HEK293 (cell line): ENCODE measurements around the gene TSPAN7.

Experiments
- CTCF ChIA-PET: fragments of 350-600 bp; formaldehyde crosslinking; extraction: SDS; loops from one replicate; lab custom pipeline; 2021; ENCODE audit warnings: antibody characterized with exemption; lab: Yijun Ruan, JAX
- POLR2A ChIA-PET: fragments of 300-600 bp; formaldehyde crosslinking; extraction: SDS; loops from one replicate; lab custom pipeline; 2020; ENCODE audit warnings: antibody characterized with exemption, inconsistent platforms; lab: Yijun Ruan, JAX
- H3K27ac ChIP-seq: fragments of 200-500 bp; sonication (Bioruptor generic); 2 replicates; pipeline ENCODE4 v1.5.1; 2014; ENCODE audit warnings: low read depth, low read length, control low read depth, inconsistent platforms; ENCODE audit errors: extremely low read depth
- H3K36me3 ChIP-seq, 2 experiments: fragments of 200-500 bp in 1 of 2; sonication (Bioruptor generic) in 1 of 2; 1 replicate in 1 of 2; 2 replicates in 1 of 2; pipeline ENCODE4 v1.5.1; 2014 to 2017; ENCODE audit warnings: inconsistent platforms in 2 of 2, low read length in 2 of 2; ENCODE audit not compliant: control insufficient read depth in 2 of 2, insufficient read depth in 1 of 2
- H3K4me1 ChIP-seq: fragments of 200-500 bp; sonication (Bioruptor generic); 2 replicates; pipeline ENCODE4 v1.5.1; 2014; ENCODE audit warnings: mild to moderate bottlenecking, low read length, inconsistent platforms; ENCODE audit not compliant: control insufficient read depth, insufficient read depth
- H3K4me3 ChIP-seq: 2 replicates; pipeline ENCODE4 v1.5.1; 2011; ENCODE audit warnings: low read depth, mild to moderate bottlenecking, control low read depth, low read length, moderate library complexity
- H3K9me3 ChIP-seq: fragments of 200-500 bp; sonication (Bioruptor generic); 2 replicates; pipeline ENCODE4 v1.5.1; 2014; ENCODE audit warnings: low read depth, low read length, inconsistent platforms; ENCODE audit not compliant: control insufficient read depth, insufficient read depth
- FEZF1 ChIP-seq: fragments of 450-650 bp; formaldehyde crosslinking; IDR thresholded peaks from 2 replicates; pipeline ENCODE4 v1.5.1; 2016; ENCODE audit warnings: missing biosample characterization, missing genetic modification characterization
- KLF10 ChIP-seq: fragments of 450-650 bp; IDR thresholded peaks from 2 replicates; pipeline ENCODE4 v1.5.1; 2018; ENCODE audit warnings: missing biosample characterization, mild to moderate bottlenecking, missing genetic modification characterization
- KLF8 ChIP-seq: fragments of 450-650 bp; formaldehyde crosslinking; IDR thresholded peaks from 2 replicates; pipeline ENCODE4 v1.5.1; 2016; ENCODE audit warnings: missing biosample characterization, missing genetic modification characterization
- OVOL3 ChIP-seq: fragments of 450-650 bp; formaldehyde crosslinking; IDR thresholded peaks from 2 replicates; pipeline ENCODE4 v1.5.1; 2016; ENCODE audit warnings: missing biosample characterization, missing genetic modification characterization
- SETDB1 ChIP-seq: IDR thresholded peaks from one replicate; pipeline ENCODE4 v1.6.1; 2017; ENCODE audit warnings: mild to moderate bottlenecking, low read length, moderate library complexity, mixed read lengths; ENCODE audit not compliant: insufficient read length
- WT1 ChIP-seq: fragments of 450-650 bp; formaldehyde crosslinking; IDR thresholded peaks from 2 replicates; pipeline ENCODE4 v1.5.1; 2016; ENCODE audit warnings: missing biosample characterization, missing genetic modification characterization
- ZBTB1 ChIP-seq: fragments of 450-650 bp; formaldehyde crosslinking; IDR thresholded peaks from 2 replicates; pipeline ENCODE4 v1.5.1; 2016; ENCODE audit warnings: missing biosample characterization, missing genetic modification characterization
- ZBTB17 ChIP-seq: fragments of 450-650 bp; formaldehyde crosslinking; IDR thresholded peaks from 2 replicates; pipeline ENCODE4 v1.5.1; 2016; ENCODE audit warnings: missing biosample characterization, missing genetic modification characterization
- ZBTB20 ChIP-seq: fragments of 450-650 bp; formaldehyde crosslinking; IDR thresholded peaks from 2 replicates; pipeline ENCODE4 v1.5.1; 2016; ENCODE audit warnings: missing biosample characterization, missing genetic modification characterization
- ZBTB44 ChIP-seq: fragments of 450-650 bp; IDR thresholded peaks from 2 replicates; pipeline ENCODE4 v1.5.1; 2018; ENCODE audit warnings: missing biosample characterization, mild to moderate bottlenecking, missing genetic modification characterization
- ZBTB8A ChIP-seq: fragments of 450-650 bp; formaldehyde crosslinking; IDR thresholded peaks from 2 replicates; pipeline ENCODE4 v1.5.1; 2016; ENCODE audit warnings: missing biosample characterization, missing genetic modification characterization
- ZNF132 ChIP-seq: fragments of 450-650 bp; formaldehyde crosslinking; IDR thresholded peaks from 2 replicates; pipeline ENCODE4 v1.5.1; 2017; ENCODE audit warnings: missing biosample characterization, missing genetic modification characterization, borderline replicate concordance
- ZNF146 ChIP-seq: fragments of 450-650 bp; formaldehyde crosslinking; IDR thresholded peaks from 2 replicates; pipeline ENCODE4 v1.5.1; 2016; ENCODE audit warnings: missing biosample characterization, missing genetic modification characterization
- ZNF214 ChIP-seq: fragments of 450-650 bp; formaldehyde crosslinking; IDR thresholded peaks from 2 replicates; pipeline ENCODE4 v1.5.1; 2017; ENCODE audit warnings: missing biosample characterization, mild to moderate bottlenecking, missing genetic modification characterization, borderline replicate concordance
- ZNF274 ChIP-seq, 2 experiments: fragments of 200-500 bp in 1 of 2; fragments of 450-650 bp in 1 of 2; sonication (Bioruptor generic) in 1 of 2; formaldehyde crosslinking in 1 of 2; IDR thresholded peaks; 2 replicates each; pipeline versions ENCODE4 v1.5.1 to v1.6.1; 2014 to 2016; ENCODE audit warnings: borderline replicate concordance in 1 of 2, inconsistent platforms in 1 of 2, low read length in 1 of 2, missing biosample characterization in 1 of 2, missing genetic modification characterization in 1 of 2
- ZNF324 ChIP-seq: fragments of 450-650 bp; formaldehyde crosslinking; IDR thresholded peaks from 2 replicates; pipeline ENCODE4 v1.5.1; 2016; ENCODE audit warnings: missing biosample characterization, missing genetic modification characterization
- ZNF366 ChIP-seq: fragments of 450-650 bp; formaldehyde crosslinking; conservative IDR thresholded peaks from 2 replicates; pipeline ENCODE4 v1.5.1; 2016; ENCODE audit warnings: missing biosample characterization, missing genetic modification characterization
- ZNF423 ChIP-seq: fragments of 450-650 bp; formaldehyde crosslinking; IDR thresholded peaks from 2 replicates; pipeline ENCODE4 v1.5.1; 2016; ENCODE audit warnings: missing biosample characterization, missing genetic modification characterization
- ZNF488 ChIP-seq: fragments of 450-650 bp; formaldehyde crosslinking; IDR thresholded peaks from 2 replicates; pipeline ENCODE4 v1.5.1; 2016; ENCODE audit warnings: missing biosample characterization, missing genetic modification characterization
- ZNF585B ChIP-seq: fragments of 450-650 bp; formaldehyde crosslinking; IDR thresholded peaks from 2 replicates; pipeline ENCODE4 v1.5.1; 2016; ENCODE audit warnings: missing biosample characterization, missing genetic modification characterization
- ZNF701 ChIP-seq: fragments of 450-650 bp; formaldehyde crosslinking; IDR thresholded peaks from 2 replicates; pipeline ENCODE4 v1.5.1; 2016; ENCODE audit warnings: missing biosample characterization, missing genetic modification characterization
- ZNF837 ChIP-seq: fragments of 450-650 bp; formaldehyde crosslinking; IDR thresholded peaks from 2 replicates; pipeline ENCODE4 v1.5.1; 2016; ENCODE audit warnings: missing biosample characterization, missing genetic modification characterization
- ZSCAN4 ChIP-seq: fragments of 450-650 bp; formaldehyde crosslinking; IDR thresholded peaks from 2 replicates; pipeline ENCODE4 v1.5.1; 2017; ENCODE audit warnings: missing biosample characterization, missing genetic modification characterization
- TF ChIP-seq, protein P1 (sequence below): fragments of 450-650 bp; formaldehyde crosslinking; IDR thresholded peaks from 2 replicates; pipeline ENCODE4 v1.5.1; 2016; ENCODE audit warnings: missing biosample characterization, missing genetic modification characterization
- TF ChIP-seq, protein P2 (sequence below): fragments of 450-650 bp; formaldehyde crosslinking; IDR thresholded peaks from 2 replicates; pipeline ENCODE4 v1.5.1; 2016; ENCODE audit warnings: missing biosample characterization, missing genetic modification characterization

Gene TSPAN7

GRCh38 chrX:38661103-38661441, 99.7 kb downstream of the TSPAN7 start:
- H3K27ac ChIP-seq: no peak overlapping the region
- H3K36me3 ChIP-seq: no peaks in the 10 kb centered on the region
- no peaks in the 10 kb centered on the region for H3K4me1 ChIP-seq
- TF ChIP-seq ZNF274 (IDR thresholded peaks at IDR 0.05; ENCODE audit: low read length): no peak
- no peak for TF ChIP-seq ZNF274 (tag by site-specific recombination; IDR thresholded peaks at IDR 0.05; ENCODE audit: borderline replicate concordance)
- TF ChIP-seq, protein P1, sequence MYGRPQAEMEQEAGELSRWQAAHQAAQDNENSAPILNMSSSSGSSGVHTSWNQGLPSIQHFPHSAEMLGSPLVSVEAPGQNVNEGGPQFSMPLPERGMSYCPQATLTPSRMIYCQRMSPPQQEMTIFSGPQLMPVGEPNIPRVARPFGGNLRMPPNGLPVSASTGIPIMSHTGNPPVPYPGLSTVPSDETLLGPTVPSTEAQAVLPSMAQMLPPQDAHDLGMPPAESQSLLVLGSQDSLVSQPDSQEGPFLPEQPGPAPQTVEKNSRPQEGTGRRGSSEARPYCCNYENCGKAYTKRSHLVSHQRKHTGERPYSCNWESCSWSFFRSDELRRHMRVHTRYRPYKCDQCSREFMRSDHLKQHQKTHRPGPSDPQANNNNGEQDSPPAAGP (tag by site-specific recombination): no peak
- no peak for TF ChIP-seq ZBTB20
- TF ChIP-seq ZNF488 (tag by site-specific recombination): no peak
- TF ChIP-seq, all 188 proteins: peak for 0
- Histone ChIP-seq H3K4me3 (no peak overlapping the region), H3K9me3 (no peaks in the 10 kb centered on the region)
- ChIA-PET CTCF (no interaction called here), POLR2A (interaction anchor here (0.7 kb wide), 1 partner anchor 387 kb away, joined by 3 read pairs; no protein-coding TSS in a partner anchor)

DNA sequence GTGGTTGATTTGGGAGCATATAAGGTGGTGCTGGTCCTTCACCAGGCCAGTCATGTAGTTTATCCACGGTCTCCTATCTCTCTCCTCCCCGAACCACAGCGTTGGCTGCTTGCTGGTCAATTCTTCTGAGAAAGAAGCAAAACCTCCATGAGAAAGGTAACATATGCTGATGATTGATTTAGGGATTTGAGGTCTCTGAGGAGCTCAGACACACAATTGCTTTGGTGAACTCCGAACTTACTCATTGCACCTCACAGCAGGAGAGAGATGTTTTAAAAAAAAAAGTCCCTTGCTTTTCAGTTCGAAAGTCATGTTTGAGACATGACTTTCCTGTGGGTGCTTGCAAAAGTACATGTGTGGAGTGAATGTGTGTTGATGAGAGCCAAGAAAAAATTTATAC, 100.2 kb downstream of the TSPAN7 start:
- no peaks in the 10 kb centered on the region for H3K9me3 ChIP-seq
- POLR2A ChIA-PET: interaction anchor here (0.7 kb wide), 1 partner anchor 387 kb away, joined by 3 read pairs; no protein-coding TSS in a partner anchor
- CTCF ChIA-PET: no interaction called here
- H3K4me1 ChIP-seq: no peaks in the 10 kb centered on the region
- H3K27ac ChIP-seq: no peak overlapping the region
- H3K4me3 ChIP-seq: no peak overlapping the region
- no peaks in the 10 kb centered on the region for H3K36me3 ChIP-seq
- TF ChIP-seq ZNF585B (no peak), FEZF1 (no peak)

GRCh38 chrX:38662640-38663039, 101.3 kb downstream of the TSPAN7 start:
- POLR2A ChIA-PET: no interaction called here
- Histone ChIP-seq H3K27ac (no peak overlapping the region), H3K4me3 (no peak overlapping the region), H3K36me3 (no peaks in the 10 kb centered on the region), H3K9me3 (no peaks in the 10 kb centered on the region), H3K4me1 (no peaks in the 10 kb centered on the region)
- TF ChIP-seq WT1 (no peak), ZSCAN4 (tag by site-specific recombination) (no peak), KLF10 (no peak), ZBTB1 (tag by site-specific recombination) (no peak), ZBTB17 (no peak), ZBTB44 (tag by site-specific recombination) (no peak), OVOL3 (tag by site-specific recombination) (no peak), ZNF837 (tag by site-specific recombination) (no peak), ZNF324 (tag by site-specific recombination) (no peak), ZNF701 (tag by site-specific recombination) (no peak), SETDB1 (no peak), ZNF146 (no peak), KLF8 (no peak), ZNF366 (tag by site-specific recombination) (no peak), ZNF214 (tag by site-specific recombination) (no peak), ZBTB8A (tag by site-specific recombination) (no peak), ZNF423 (no peak), ZNF132 (no peak)
- TF ChIP-seq, protein P2, sequence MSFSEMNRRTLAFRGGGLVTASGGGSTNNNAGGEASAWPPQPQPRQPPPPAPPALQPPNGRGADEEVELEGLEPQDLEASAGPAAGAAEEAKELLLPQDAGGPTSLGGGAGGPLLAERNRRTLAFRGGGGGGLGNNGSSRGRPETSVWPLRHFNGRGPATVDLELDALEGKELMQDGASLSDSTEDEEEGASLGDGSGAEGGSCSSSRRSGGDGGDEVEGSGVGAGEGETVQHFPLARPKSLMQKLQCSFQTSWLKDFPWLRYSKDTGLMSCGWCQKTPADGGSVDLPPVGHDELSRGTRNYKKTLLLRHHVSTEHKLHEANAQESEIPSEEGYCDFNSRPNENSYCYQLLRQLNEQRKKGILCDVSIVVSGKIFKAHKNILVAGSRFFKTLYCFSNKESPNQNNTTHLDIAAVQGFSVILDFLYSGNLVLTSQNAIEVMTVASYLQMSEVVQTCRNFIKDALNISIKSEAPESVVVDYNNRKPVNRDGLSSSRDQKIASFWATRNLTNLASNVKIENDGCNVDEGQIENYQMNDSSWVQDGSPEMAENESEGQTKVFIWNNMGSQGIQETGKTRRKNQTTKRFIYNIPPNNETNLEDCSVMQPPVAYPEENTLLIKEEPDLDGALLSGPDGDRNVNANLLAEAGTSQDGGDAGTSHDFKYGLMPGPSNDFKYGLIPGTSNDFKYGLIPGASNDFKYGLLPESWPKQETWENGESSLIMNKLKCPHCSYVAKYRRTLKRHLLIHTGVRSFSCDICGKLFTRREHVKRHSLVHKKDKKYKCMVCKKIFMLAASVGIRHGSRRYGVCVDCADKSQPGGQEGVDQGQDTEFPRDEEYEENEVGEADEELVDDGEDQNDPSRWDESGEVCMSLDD (tag by site-specific recombination): no peak
- CTCF ChIA-PET: interaction anchor here (0.6 kb wide), 1 partner anchor 80 kb away, joined by 3 read pairs; no protein-coding TSS in a partner anchor
